BJ (cell line): ENCODE measurements around the gene CEACAM21. TPM values are rescaled to one million over a fixed set of nuclear protein-coding genes. Genes with fewer than 3 reads are reported as not detected.
"Not testable (repeated sequence)": the region's sequence is repeated elsewhere in the genome, so short reads cannot be mapped to it uniquely, and the experiment has no call there.

ENCODE experiments used
- CTCF ChIA-PET: fragments of 350-600 bp; formaldehyde crosslinking; extraction: SDS; loops from one replicate; lab custom pipeline; 2021; ENCODE audit warnings: antibody characterized with exemption, inconsistent platforms; lab: Yijun Ruan, JAX
- POLR2A ChIA-PET: fragments of 300-600 bp; sonication (Branson Sonifier 250); formaldehyde crosslinking; extraction: SDS; loops from one replicate; lab custom pipeline; 2021; ENCODE audit warnings: antibody characterized with exemption; lab: Charles Lee
- DNase-seq: peaks from one replicate; pipeline ENCODE4 v3.0.0-alpha.2; 2011; ENCODE audit warnings: low read depth
- H3K27me3 ChIP-seq: 2 replicates; pipeline ENCODE4 v1.6.0; 2011; ENCODE audit warnings: low read length; ENCODE audit not compliant: control insufficient read depth, insufficient read depth
- H3K36me3 ChIP-seq: 2 replicates; pipeline ENCODE4 v1.5.1; 2011; ENCODE audit warnings: low read length; ENCODE audit not compliant: control insufficient read depth, insufficient read depth
- H3K4me3 ChIP-seq: 2 replicates; pipeline ENCODE4 v1.5.1; 2011; ENCODE audit warnings: low read depth, mild to moderate bottlenecking, control low read depth, low read length
- CTCF ChIP-seq: IDR thresholded peaks from 2 replicates; pipeline ENCODE4 v1.5.1; 2011; ENCODE audit warnings: low read depth, mild to moderate bottlenecking, control low read depth, inconsistent platforms, low read length, moderate library complexity; ENCODE audit not compliant: insufficient read depth
- polyA plus RNA-seq: library from polyadenylated mRNA; depleted of rRNA; stranded (reverse); fragments of >200 nt; gene quantifications from 2 replicates; pipeline ENCODE4 v1.2.3, GENCODE V29; 2011

CEACAM21 gene
- polyA plus RNA-seq, 1 experiment, result not detected

- no peak for DNase-seq
- TF ChIP-seq CTCF, result no peak
- H3K27me3 ChIP-seq, result peaks cover 2% of the 10 kb centered on the region; the same call in 1 of the 2 replicates
- CTCF ChIA-PET, result interaction anchor here (0.6 to 3.6 kb wide), 5 partner anchors 9 to 19 kb away, joined by 3 to 14 read pairs (median 4); no protein-coding TSS in a partner anchor
- H3K4me3 ChIP-seq, result no peak overlapping the region
- H3K36me3 ChIP-seq, result no peaks in the 10 kb centered on the region
- POLR2A ChIA-PET, result no interaction called here
Observed at GRCh38 chr19:41578886-41579285, 2.9 kb downstream of the CEACAM21 start.

- H3K36me3 ChIP-seq, H3K27me3 ChIP-seq, H3K4me3 ChIP-seq, DNase-seq, POLR2A ChIA-PET: not testable (repeated sequence)
- CTCF ChIA-PET, result interaction anchor here (1.8 to 3.6 kb wide), 2 partner anchors 11 to 12 kb away, joined by 4 to 14 read pairs; no protein-coding TSS in a partner anchor
Observed at GRCh38 chr19:41581068-41581467, 5.1 kb downstream of the CEACAM21 start.

GRCh38 chr19:41582577-41583182 is 6.7 kb downstream of the CEACAM21 start:
- POLR2A ChIA-PET, result not testable (repeated sequence)

GRCh38 chr19:41584260-41584810 is 8.4 kb downstream of the CEACAM21 start:
- no peak for TF ChIP-seq CTCF
- no peak overlapping the region for H3K4me3 ChIP-seq
- no peaks in the 10 kb centered on the region for H3K36me3 ChIP-seq
- no peak for DNase-seq
- ChIA-PET CTCF (interaction anchor here (1.5 to 2.7 kb wide), 2 partner anchors 13 to 21 kb away, joined by 4 to 13 read pairs; no protein-coding TSS in a partner anchor), POLR2A (no interaction called here)
- H3K27me3 ChIP-seq, result no peaks in the 10 kb centered on the region

More at GRCh38 chr19:41582577-41583182, 6.7 kb downstream of the CEACAM21 start:
- H3K4me3 ChIP-seq, DNase-seq, H3K36me3 ChIP-seq, H3K27me3 ChIP-seq: not testable (repeated sequence)
- CTCF ChIA-PET, result interaction anchor here (1.5 to 2.7 kb wide), 3 partner anchors 11 to 19 kb away, joined by 4 to 13 read pairs (median 7); no protein-coding TSS in a partner anchor

GRCh38 chr19:41584931-41585330 is 9.0 kb downstream of the CEACAM21 start:
- ChIA-PET POLR2A (no interaction called here), CTCF (interaction anchor here (0.6 kb wide), 1 partner anchor 62 kb away, joined by 3 read pairs; no protein-coding TSS in a partner anchor)
- TF ChIP-seq CTCF, result no peak
- Histone ChIP-seq H3K36me3 (no peaks in the 10 kb centered on the region), H3K4me3 (no peak overlapping the region), H3K27me3 (no peaks in the 10 kb centered on the region)
- DNase-seq, result no peak

- H3K36me3 ChIP-seq, result no peaks in the 10 kb centered on the region
- POLR2A ChIA-PET, result no interaction called here
- no peaks in the 10 kb centered on the region for H3K27me3 ChIP-seq
- no peak for TF ChIP-seq CTCF
- DNase-seq, result no peak
- CTCF ChIA-PET, result interaction anchor here (2.4 to 3.9 kb wide), 2 partner anchors 12 to 15 kb away, joined by 7 to 20 read pairs; no protein-coding TSS in a partner anchor
- no peak overlapping the region for H3K4me3 ChIP-seq
Observed at GRCh38 chr19:41586064-41586463, 10.1 kb downstream of the CEACAM21 start.
